GM23248 (cell line): ENCODE data around the gene KCNH4.

Source experiments
- EZH2 ChIP-seq: fragments of 200-600 bp; sonication (generic); IDR thresholded peaks from 2 replicates; pipeline ENCODE4 v1.6.1; 2018; ENCODE audit warnings: antibody characterized with exemption, mild to moderate bottlenecking; ENCODE audit not compliant: insufficient read depth, poor library complexity, severe bottlenecking
- EZH2phosphoT487 ChIP-seq: fragments of 200-600 bp; sonication (generic); IDR thresholded peaks from 2 replicates; pipeline ENCODE4 v1.6.1; 2018; ENCODE audit warnings: antibody characterized with exemption, moderate library complexity, mild to moderate bottlenecking, low read depth; ENCODE audit not compliant: insufficient read depth

DNA sequence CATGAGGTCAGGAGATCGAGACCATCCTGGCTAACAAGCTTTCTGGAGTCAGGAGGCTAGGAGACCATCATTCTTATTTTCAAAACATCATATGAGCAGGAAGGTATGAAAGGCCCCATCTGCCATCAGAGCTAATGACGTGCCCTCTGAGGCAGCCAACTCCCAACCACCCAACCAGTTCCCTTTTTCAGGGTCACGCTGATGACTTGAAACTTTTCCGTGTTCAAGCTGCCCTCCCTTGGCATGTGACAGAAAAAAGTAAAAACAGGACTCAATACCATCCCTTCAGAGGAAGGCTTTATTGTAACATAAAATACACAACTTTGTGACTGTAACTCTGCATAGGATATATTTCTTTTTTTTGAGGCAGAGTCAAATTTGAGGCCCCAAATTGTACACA, 18.0 kb upstream of the KCNH4 start:
- TF ChIP-seq EZH2: no peak
- no peak for TF ChIP-seq EZH2phosphoT487
